Ovary (tissue), 9 donors: ENCODE measurements around the gene NGEF. TPM values are rescaled to one million over a fixed set of nuclear protein-coding genes. Genes with fewer than 3 reads are reported as not detected.

Source experiments
- DNase-seq, 5 donors: peaks; one replicate each; pipeline ENCODE4 v3.0.0-alpha.2; 2019 to 2020
- H3K27ac ChIP-seq, 2 donors: fragments of 200-600 bp; one replicate each; pipeline versions ENCODE4 v1.5.1 to v1.8.0; 2019 to 2022
- H3K27me3 ChIP-seq: fragments of 200-600 bp; one replicate; pipeline ENCODE4 v1.8.0; 2022
- H3K36me3 ChIP-seq: fragments of 200-600 bp; sonication (generic); one replicate; pipeline ENCODE4 v1.5.1; 2019
- H3K4me1 ChIP-seq: one replicate; pipeline ENCODE4 v1.8.1; 2013; ENCODE audit warnings: mild to moderate bottlenecking, moderate library complexity; ENCODE audit not compliant: insufficient read depth
- H3K4me3 ChIP-seq: fragments of 200-600 bp; sonication (generic); one replicate; pipeline ENCODE4 v1.5.1; 2017
- H3K9me3 ChIP-seq, 2 donors: fragments of 200-600 bp in 1 of 2; sonication (generic) in 1 of 2; one replicate each; pipeline versions ENCODE4 v1.5.1 to v1.8.1; 2013 to 2019; ENCODE audit warnings: mild to moderate bottlenecking in 1 of 2, moderate library complexity in 1 of 2
- EP300 ChIP-seq: sonication (generic); formaldehyde crosslinking; IDR thresholded peaks from one replicate; pipeline ENCODE4 v1.6.1; 2017; ENCODE audit warnings: antibody characterized with exemption
- POLR2A ChIP-seq: fragments of 450-650 bp; IDR thresholded peaks from one replicate; pipeline ENCODE4 v1.6.1; 2017; ENCODE audit warnings: antibody characterized with exemption, mild to moderate bottlenecking, moderate library complexity
- WGBS, 3 donors: extraction: QIAGEN DNeasy Blood & Tissue Kit in 1 of 3; methylation state at CpG; one replicate each; pipeline versions ENCODE4 v1.1.5 to v1.1.7; 2013 to 2017; 5-methylcytosine and 5-hydroxymethylcytosine counted together
- intact Hi-C, 4 donors: fragments of 100-400 bp; cut with DNase I; formaldehyde crosslinking; loops; one replicate each; pipeline versions ENCODE4 v1.11.0 to v1.15.1; 2022 to 2023
- polyA plus RNA-seq, 2 donors: library from polyadenylated mRNA; stranded (reverse); fragments of 200-250 nt in 1 of 2; fragments of 350-450 nt in 1 of 2; fragmentation: Illumina TruSeq in 1 of 2; extraction: RNeasy Lipid Tissue Mini Kit (QIAGEN cat#74804) in 1 of 2; gene quantifications; one replicate each; pipeline ENCODE4 v1.2.3, GENCODE V29; 2013 to 2014
- total RNA-seq, 7 donors: library from RNA; depleted of rRNA in 2 of 7; stranded (reverse); fragments of >200 nt in 2 of 7; fragmentation: NEBNext Ultra II Directional in 3 of 7; extraction: Animal tissue kit (Norgen Biotek cat#: 25700) in 3 of 7; gene quantifications; one replicate each; pipeline versions ENCODE4 v1.1.0 to v1.2.4, GENCODE V29; 2016 to 2023
- TF ChIP-seq, protein P1 (sequence below), 3 donors: fragments of 450-650 bp in 2 of 3; fragments of 200-600 bp in 1 of 3; IDR thresholded peaks; one replicate each; pipeline versions ENCODE4 v1.5.1 to v1.8.0; 2016 to 2022; ENCODE audit warnings: antibody characterized with exemption in 3 of 3, mild to moderate bottlenecking in 1 of 3
- donor health status: DM: no; HTN: no; CAD: no; lungs with moderate emphysema.
- donor health status: DM: no; HTN: no; CAD: no.
- donor health status: Bipolar disorder and iron deficiency.
- donor health status: DM: yes; HTN: yes; CAD: no.
- donor health status: DM: no; HTN: no; CAD: no.
- donor health status: DM: yes; HTN: yes; CAD: no.

NGEF gene
- total and polyA plus RNA-seq, 9 donors: 0.18 to 3.1 (median 0.80) TPM

DNA sequence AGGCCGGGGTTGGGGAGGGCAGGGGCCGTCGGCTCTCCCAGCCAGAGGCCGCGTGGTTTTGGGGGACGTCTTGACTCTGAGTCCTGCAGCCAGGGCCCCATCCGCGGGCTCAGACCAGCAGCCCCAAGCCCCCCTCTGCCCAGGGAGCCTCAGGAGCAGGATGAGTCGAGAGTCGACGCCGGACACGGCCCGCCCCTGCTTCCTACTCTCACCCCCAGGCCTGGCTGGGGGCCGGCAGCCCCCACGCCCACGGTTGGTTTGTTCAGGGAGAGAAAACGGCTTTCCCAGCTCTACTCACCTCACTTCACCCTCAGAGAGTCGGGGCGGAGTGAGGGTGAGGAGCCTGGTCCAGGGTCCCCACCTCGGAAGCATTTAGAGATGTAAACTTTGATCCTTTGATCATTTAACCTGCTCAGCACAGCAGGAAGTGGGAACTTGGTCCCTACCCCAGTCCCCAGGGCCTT is 136.0 kb downstream of the NGEF start:
- TF ChIP-seq, protein P1, sequence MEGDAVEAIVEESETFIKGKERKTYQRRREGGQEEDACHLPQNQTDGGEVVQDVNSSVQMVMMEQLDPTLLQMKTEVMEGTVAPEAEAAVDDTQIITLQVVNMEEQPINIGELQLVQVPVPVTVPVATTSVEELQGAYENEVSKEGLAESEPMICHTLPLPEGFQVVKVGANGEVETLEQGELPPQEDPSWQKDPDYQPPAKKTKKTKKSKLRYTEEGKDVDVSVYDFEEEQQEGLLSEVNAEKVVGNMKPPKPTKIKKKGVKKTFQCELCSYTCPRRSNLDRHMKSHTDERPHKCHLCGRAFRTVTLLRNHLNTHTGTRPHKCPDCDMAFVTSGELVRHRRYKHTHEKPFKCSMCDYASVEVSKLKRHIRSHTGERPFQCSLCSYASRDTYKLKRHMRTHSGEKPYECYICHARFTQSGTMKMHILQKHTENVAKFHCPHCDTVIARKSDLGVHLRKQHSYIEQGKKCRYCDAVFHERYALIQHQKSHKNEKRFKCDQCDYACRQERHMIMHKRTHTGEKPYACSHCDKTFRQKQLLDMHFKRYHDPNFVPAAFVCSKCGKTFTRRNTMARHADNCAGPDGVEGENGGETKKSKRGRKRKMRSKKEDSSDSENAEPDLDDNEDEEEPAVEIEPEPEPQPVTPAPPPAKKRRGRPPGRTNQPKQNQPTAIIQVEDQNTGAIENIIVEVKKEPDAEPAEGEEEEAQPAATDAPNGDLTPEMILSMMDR (IDR thresholded peaks at IDR 0.05): no peak
- TF ChIP-seq POLR2A (no peak), EP300 (no peak)
- intact Hi-C loops: no loop called here
- WGBS, 3 donors: 18 to 24% (median 19%) methylated on average over 19 to 21 of the region's 21 CpGs
- Histone ChIP-seq H3K27me3 (no peaks in the 10 kb centered on the region), H3K4me3 (peak overlapping the region; percentile 19), H3K9me3 (no peaks in the 10 kb centered on the region), H3K27ac (no peak overlapping the region), H3K36me3 (no peaks in the 10 kb centered on the region), H3K4me1 (peaks cover 4% of the 10 kb centered on the region)
- peak in 1 of 5 donors; percentile 30 for DNase-seq

DNA sequence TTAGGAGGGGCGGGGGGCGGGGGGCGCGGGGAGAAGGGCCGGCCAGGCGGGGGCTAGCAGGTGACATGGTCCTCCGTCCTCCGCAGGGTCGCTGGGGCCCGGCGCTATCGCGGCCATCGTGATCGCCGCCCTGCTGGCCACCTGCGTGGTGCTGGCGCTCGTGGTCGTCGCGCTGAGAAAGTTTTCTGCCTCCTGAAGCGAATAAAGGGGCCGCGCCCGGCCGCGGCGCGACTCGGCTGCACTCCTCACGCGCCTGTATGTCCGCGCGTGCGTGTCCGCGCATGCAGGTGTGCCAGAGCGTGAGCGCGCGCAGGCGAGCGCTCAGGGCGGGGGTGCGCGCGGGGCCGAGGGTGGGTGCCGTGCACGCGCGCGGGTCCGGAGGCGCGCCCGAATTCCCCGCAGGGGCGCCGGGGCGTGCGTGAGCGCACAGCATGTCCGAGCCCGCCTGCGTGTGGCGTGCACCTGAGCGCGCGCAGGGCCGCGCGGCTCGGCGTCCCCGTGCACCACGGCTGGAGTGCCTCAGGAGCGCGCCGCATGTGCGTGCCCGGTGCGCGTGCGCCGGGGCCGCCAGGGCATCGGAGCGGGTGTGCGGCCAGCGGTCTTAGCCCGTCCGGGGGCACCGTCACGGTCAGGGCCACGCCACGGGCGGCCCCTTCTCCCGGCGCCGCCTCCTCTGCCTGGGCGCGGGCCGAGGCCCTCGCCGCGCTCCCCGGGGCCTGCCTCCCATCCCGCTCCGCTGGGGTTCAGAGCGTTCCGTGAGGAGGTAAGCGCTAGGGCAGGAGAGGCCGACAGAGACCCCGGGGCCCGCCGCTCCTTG is 136.7 kb downstream of the NGEF start:
- peak in 1 of 5 donors; percentile 40 for DNase-seq
- intact Hi-C loops: no loop called here
- Histone ChIP-seq H3K4me3 (peak overlapping the region; percentile 19), H3K9me3 (no peaks in the 10 kb centered on the region), H3K36me3 (no peaks in the 10 kb centered on the region), H3K27ac (no peak overlapping the region), H3K27me3 (no peaks in the 10 kb centered on the region), H3K4me1 (peaks cover 4% of the 10 kb centered on the region)
- WGBS, 3 donors: 0 to 2% (median 1%) methylated on average over 52 to 116 of the region's 119 CpGs
- TF ChIP-seq, protein P1 (IDR thresholded peaks at IDR 0.05): no peak
- TF ChIP-seq EP300: no peak

DNA sequence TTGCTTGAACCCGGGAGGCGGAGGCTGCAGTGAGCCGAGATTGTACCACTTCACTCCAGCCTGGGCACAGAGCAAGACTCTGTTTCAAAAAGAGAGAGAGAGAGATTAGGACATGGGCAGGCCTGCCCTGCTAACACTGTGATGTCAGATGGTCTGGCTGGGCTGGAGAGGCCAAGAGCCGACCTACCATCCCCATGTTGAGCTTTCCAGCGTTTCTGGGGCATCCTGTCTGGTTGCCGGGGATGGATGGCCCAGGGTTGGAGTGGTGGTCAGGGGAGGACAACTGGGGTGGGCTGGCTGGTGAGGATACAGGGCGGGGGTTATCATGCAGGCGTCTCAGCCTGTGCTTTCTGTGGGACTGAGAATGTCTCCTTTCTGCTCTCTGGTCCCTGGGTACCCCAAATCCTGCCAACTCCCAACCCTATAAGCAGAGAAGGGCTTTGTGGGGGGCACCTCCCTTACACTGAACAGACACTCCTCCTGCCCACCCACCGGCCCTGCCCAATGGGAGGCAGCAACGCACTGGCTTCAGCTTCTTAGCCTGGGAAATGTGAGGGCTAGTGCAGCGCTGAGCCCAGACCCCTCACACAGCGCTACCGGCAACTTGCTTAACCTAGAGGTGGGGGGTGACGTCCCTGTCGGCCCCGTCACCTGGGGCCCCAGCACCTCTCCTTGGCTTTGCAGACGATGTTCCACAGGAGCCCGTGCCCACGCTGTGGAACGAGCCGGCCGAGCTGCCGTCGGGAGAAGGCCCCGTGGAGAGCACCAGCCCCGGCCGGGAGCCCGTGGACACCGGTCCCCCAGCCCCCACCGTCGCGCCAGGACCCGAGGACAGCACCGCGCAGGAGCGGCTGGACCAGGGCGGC is 137.6 kb downstream of the NGEF start:
- Histone ChIP-seq H3K4me1 (peaks cover 4% of the 10 kb centered on the region), H3K36me3 (no peaks in the 10 kb centered on the region), H3K27ac (no peak overlapping the region), H3K27me3 (no peaks in the 10 kb centered on the region), H3K9me3 (no peaks in the 10 kb centered on the region), H3K4me3 (peak overlapping the region; percentile 19)
- WGBS, 3 donors: 16 to 38% (median 34%) methylated on average over 14 to 37 of the region's 37 CpGs
- peak in 1 of 5 donors; percentile 24 for DNase-seq
- intact Hi-C loops: no loop called here
- TF ChIP-seq, protein P1 (IDR thresholded peaks at IDR 0.05): no peak
- no peak for TF ChIP-seq POLR2A
- no peak for TF ChIP-seq EP300

DNA sequence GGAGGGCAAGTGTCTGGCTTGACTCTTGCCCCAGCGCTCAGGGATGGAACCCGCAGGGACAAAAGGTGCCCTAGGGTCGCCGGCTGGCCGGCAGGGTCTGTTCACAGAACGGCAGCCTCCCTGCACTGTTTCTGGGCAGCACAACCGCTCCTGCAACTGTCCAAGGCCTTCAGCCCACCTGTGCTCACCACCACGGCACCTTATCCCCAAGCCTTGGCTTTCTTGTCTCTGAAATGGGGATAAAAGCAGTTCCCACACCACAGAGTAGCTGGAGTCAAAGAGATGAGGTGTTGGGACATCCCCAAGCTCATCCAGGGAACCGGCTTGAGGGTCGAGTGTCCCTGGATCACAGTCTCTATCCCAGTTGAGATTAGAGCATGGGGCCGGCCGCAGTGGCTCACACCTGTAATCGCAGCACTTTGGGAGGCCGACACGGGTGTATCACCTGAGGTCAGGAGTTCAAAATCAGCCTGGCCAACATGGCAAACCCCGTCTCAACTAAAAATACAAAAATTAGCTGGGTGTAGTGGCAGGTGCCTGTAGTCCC is 138.3 kb downstream of the NGEF start:
- Histone ChIP-seq H3K4me3 (no peak overlapping the region), H3K27me3 (no peaks in the 10 kb centered on the region), H3K36me3 (no peaks in the 10 kb centered on the region), H3K27ac (no peak overlapping the region), H3K9me3 (no peaks in the 10 kb centered on the region), H3K4me1 (peaks cover 4% of the 10 kb centered on the region)
- TF ChIP-seq EP300 (no peak), POLR2A (no peak)
- TF ChIP-seq, protein P1 (IDR thresholded peaks at IDR 0.05): no peak
- peak in 1 of 5 donors; percentile 15 for DNase-seq
- WGBS, 3 donors: 83 to 87% (median 84%) methylated on average over 16 of the region's 16 CpGs
- intact Hi-C loops: no loop called here
